Measurements from ENCODE around the gene ATP8A1.
"Not testable (repeated sequence)": the region's sequence is repeated elsewhere in the genome, so short reads cannot be mapped to it uniquely, and the experiment has no call there.

The ATP8A1 gene

DNA sequence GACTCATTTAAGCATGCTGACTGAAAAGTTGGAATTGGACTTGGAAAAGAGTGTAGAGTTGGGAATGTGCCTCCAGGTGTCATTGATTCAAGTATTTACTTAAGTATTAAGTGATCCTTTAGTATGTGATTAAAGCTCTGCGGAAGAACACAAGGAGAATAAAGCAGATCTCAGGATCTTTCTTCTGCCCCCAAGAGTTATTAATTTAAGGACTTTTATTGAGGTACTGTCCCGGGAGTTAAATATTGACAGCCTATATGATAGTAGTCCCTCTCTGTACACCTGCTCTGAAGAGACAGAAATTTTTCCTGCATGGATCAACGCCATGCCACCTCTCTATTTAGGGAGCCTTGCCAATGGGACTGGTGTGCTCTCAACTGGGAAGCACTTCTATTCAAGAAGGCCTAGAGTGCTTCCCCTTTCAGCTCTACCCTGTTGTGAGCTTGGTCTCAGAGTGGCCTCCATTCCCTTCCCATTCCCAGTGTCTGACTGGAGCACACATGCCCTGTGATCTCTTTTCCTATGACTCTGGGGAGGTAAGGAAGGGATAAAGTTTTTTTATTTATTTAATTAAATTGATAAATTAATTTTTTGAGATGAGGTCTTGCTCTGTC lies 183.7 kb downstream of the ATP8A1 start:
- no peaks in the 10 kb centered on the region for H3K36me3 ChIP-seq (ENCODE audit: control insufficient read depth, insufficient read depth, low read length)
- no peaks in the 10 kb centered on the region for H3K27me3 ChIP-seq (ENCODE audit: control insufficient read depth, insufficient read depth, low read length)
- H3K9ac ChIP-seq (ENCODE audit: low read depth, low read length): no peak overlapping the region
- H3K4me3 ChIP-seq (ENCODE audit: low read depth, low read length): no peak overlapping the region
- no peaks in the 10 kb centered on the region for H3K4me1 ChIP-seq (ENCODE audit: control insufficient read depth, insufficient read depth, low read length)
- H3K9me3 ChIP-seq (ENCODE audit: control insufficient read depth, insufficient read depth, low read length): no peaks in the 10 kb centered on the region

GRCh38 chr4:42471896-42472295 lies 185.0 kb downstream of the ATP8A1 start:
- Histone ChIP-seq H3K36me3 (ENCODE audit: control insufficient read depth, insufficient read depth, low read length) (no peaks in the 10 kb centered on the region), H3K27me3 (ENCODE audit: control insufficient read depth, insufficient read depth, low read length) (no peaks in the 10 kb centered on the region), H3K4me1 (ENCODE audit: control insufficient read depth, insufficient read depth, low read length) (no peaks in the 10 kb centered on the region), H3K4me3 (ENCODE audit: low read depth, low read length) (no peak overlapping the region), H3K9ac (ENCODE audit: low read depth, low read length) (no peak overlapping the region), H3K9me3 (ENCODE audit: control insufficient read depth, insufficient read depth, low read length) (no peaks in the 10 kb centered on the region)

DNA sequence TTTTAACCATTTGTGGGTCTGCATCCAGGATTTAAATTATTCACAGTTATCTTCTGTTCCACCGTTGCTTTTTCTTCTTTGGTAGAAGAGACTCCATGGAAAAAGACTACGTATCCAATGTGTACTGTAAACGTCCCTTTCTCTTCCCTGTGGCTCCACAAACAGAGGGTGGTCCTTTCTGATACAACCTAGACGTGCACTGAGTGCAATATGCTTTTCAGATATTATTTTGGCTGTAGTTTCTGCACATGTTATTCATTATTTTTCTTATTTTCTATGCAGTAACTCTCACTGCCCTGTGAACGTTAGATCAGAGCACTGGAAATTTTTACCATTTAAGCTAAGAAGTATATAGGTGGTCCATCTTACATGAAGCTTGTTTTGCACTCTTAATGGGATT lies 186.9 kb downstream of the ATP8A1 start:
- Histone ChIP-seq H3K4me1 (ENCODE audit: control insufficient read depth, insufficient read depth, low read length) (no peaks in the 10 kb centered on the region), H3K4me3 (ENCODE audit: low read depth, low read length) (no peak overlapping the region), H3K27me3 (ENCODE audit: control insufficient read depth, insufficient read depth, low read length) (no peaks in the 10 kb centered on the region), H3K9me3 (ENCODE audit: control insufficient read depth, insufficient read depth, low read length) (no peaks in the 10 kb centered on the region), H3K9ac (ENCODE audit: low read depth, low read length) (no peak overlapping the region), H3K36me3 (ENCODE audit: control insufficient read depth, insufficient read depth, low read length) (no peaks in the 10 kb centered on the region)

DNA sequence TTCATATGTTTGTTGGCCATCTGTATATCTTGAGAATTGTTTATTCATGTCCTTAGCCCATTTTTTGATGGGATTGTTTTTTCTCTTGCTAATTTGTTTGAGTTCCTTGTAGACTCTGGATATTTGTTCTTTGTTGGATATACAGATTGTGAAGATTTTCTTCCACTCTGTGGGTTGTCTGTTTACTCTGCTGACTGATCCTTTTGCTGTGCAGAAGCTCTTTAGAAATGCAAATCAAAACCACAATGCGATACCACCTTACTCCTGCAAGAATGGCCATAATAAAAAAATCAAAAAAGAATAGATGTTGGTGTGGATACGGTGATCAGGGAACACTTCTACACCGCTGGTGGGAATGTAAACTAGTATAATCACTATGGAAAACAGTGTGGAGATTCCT lies 189.1 kb downstream of the ATP8A1 start:
- H3K4me1 ChIP-seq (ENCODE audit: control insufficient read depth, insufficient read depth, low read length); H3K27me3 ChIP-seq (ENCODE audit: control insufficient read depth, insufficient read depth, low read length); H3K9me3 ChIP-seq (ENCODE audit: control insufficient read depth, insufficient read depth, low read length); H3K9ac ChIP-seq (ENCODE audit: low read depth, low read length); H3K36me3 ChIP-seq (ENCODE audit: control insufficient read depth, insufficient read depth, low read length); H3K4me3 ChIP-seq (ENCODE audit: low read depth, low read length): not testable (repeated sequence)

GRCh38 chr4:42466273-42466844 lies 190.5 kb downstream of the ATP8A1 start:
- H3K9ac ChIP-seq (ENCODE audit: low read depth, low read length): no peak overlapping the region
- H3K9me3 ChIP-seq (ENCODE audit: control insufficient read depth, insufficient read depth, low read length): no peaks in the 10 kb centered on the region
- no peaks in the 10 kb centered on the region for H3K36me3 ChIP-seq (ENCODE audit: control insufficient read depth, insufficient read depth, low read length)
- no peak overlapping the region for H3K4me3 ChIP-seq (ENCODE audit: low read depth, low read length)
- H3K4me1 ChIP-seq (ENCODE audit: control insufficient read depth, insufficient read depth, low read length): no peaks in the 10 kb centered on the region
- no peaks in the 10 kb centered on the region for H3K27me3 ChIP-seq (ENCODE audit: control insufficient read depth, insufficient read depth, low read length)

- Histone ChIP-seq H3K36me3 (ENCODE audit: control insufficient read depth, insufficient read depth, low read length) (no peaks in the 10 kb centered on the region), H3K4me3 (ENCODE audit: low read depth, low read length) (no peak overlapping the region)
These were observed 192.3 kb downstream of the ATP8A1 start for GRCh38 chr4:42464550-42465094.

GRCh38 chr4:42461216-42461615 lies 195.7 kb downstream of the ATP8A1 start:
- H3K4me3 ChIP-seq (ENCODE audit: low read depth, low read length); H3K27me3 ChIP-seq (ENCODE audit: control insufficient read depth, insufficient read depth, low read length); H3K36me3 ChIP-seq (ENCODE audit: control insufficient read depth, insufficient read depth, low read length); H3K9me3 ChIP-seq (ENCODE audit: control insufficient read depth, insufficient read depth, low read length); H3K4me1 ChIP-seq (ENCODE audit: control insufficient read depth, insufficient read depth, low read length); H3K9ac ChIP-seq (ENCODE audit: low read depth, low read length): not testable (repeated sequence)

More at GRCh38 chr4:42464550-42465094, 192.3 kb downstream of the ATP8A1 start:
- H3K4me1 ChIP-seq (ENCODE audit: control insufficient read depth, insufficient read depth, low read length): no peaks in the 10 kb centered on the region
- no peak overlapping the region for H3K9ac ChIP-seq (ENCODE audit: low read depth, low read length)
- H3K27me3 ChIP-seq (ENCODE audit: control insufficient read depth, insufficient read depth, low read length): no peaks in the 10 kb centered on the region
- H3K9me3 ChIP-seq (ENCODE audit: control insufficient read depth, insufficient read depth, low read length): no peaks in the 10 kb centered on the region

DNA sequence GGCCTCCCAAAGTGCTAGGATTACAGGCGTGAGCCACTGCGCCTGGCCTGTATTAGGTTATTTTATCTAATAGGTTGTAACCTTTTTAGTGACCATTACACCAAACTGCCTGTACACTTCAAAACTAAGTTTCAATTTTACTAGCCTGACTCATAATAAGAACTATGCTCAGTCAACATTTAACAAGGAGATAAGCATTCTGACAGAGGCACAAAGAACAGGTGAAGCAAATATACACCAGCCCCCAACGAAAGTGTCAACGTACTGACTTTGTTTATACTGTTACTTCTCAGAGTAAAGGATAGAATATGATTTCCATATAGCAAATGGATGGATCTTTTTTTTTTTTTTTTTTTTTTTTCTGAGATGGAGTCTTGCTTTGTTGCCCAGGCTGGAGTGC lies 196.9 kb downstream of the ATP8A1 start:
- H3K9ac ChIP-seq (ENCODE audit: low read depth, low read length): no peak overlapping the region
- no peaks in the 10 kb centered on the region for H3K9me3 ChIP-seq (ENCODE audit: control insufficient read depth, insufficient read depth, low read length)
- H3K4me1 ChIP-seq (ENCODE audit: control insufficient read depth, insufficient read depth, low read length): no peaks in the 10 kb centered on the region
- no peaks in the 10 kb centered on the region for H3K36me3 ChIP-seq (ENCODE audit: control insufficient read depth, insufficient read depth, low read length)
- H3K27me3 ChIP-seq (ENCODE audit: control insufficient read depth, insufficient read depth, low read length): no peaks in the 10 kb centered on the region
- no peak overlapping the region for H3K4me3 ChIP-seq (ENCODE audit: low read depth, low read length)

DNA sequence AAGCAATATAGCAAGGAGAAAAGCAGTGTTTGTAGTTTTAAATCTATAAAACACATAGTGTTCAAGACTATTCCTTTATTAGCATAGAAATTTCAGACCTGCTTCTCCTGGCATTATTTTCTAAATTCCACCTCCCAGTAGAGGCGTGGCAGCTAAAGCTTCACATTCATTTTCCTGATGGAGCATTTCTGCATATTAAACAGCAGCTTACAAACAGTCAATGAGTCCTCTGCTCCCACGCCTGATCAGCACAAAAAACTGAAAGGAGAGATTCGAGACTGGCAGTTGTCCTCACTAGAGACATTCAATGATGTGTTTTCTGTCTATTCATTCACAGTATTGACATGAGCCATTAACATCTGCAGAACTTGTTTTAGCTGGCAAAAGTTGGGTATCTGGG lies 198.2 kb downstream of the ATP8A1 start:
- Histone ChIP-seq H3K9ac (ENCODE audit: low read depth, low read length) (no peak overlapping the region), H3K27me3 (ENCODE audit: control insufficient read depth, insufficient read depth, low read length) (no peaks in the 10 kb centered on the region), H3K36me3 (ENCODE audit: control insufficient read depth, insufficient read depth, low read length) (no peaks in the 10 kb centered on the region), H3K4me1 (ENCODE audit: control insufficient read depth, insufficient read depth, low read length) (no peaks in the 10 kb centered on the region), H3K9me3 (ENCODE audit: control insufficient read depth, insufficient read depth, low read length) (no peaks in the 10 kb centered on the region), H3K4me3 (ENCODE audit: low read depth, low read length) (no peak overlapping the region)

DNA sequence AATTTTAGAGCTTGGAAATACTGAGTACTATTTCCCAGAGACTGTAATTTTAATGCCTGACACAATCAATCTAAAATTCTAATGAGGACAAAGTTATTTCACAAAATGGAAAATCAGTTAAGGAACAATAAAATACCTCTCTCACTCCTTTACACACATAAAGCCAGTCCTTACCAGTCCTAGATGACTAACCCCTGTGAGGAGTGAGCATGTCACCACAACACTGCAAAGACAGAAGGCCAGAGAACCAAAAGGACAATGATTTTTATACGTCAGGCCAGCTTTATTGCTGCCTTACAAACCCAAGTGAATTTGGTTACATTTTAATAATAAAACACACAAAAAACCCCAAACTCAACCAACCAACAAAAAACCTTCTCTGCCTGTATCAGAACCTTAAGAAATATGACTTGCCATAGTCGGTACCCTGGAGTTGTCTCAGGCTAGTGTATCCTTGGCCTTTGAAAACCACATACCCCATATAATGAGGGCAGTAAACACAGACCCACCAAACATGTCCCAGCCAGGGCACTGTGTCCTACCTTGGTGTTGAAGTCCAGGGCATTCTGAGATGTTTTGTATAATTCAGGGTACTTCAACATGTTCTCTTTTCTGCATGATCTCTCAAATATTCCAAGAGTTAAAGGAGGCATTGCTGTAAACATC lies 202.0 kb downstream of the ATP8A1 start:
- Histone ChIP-seq H3K9me3 (ENCODE audit: control insufficient read depth, insufficient read depth, low read length) (no peaks in the 10 kb centered on the region), H3K4me1 (ENCODE audit: control insufficient read depth, insufficient read depth, low read length) (peaks cover 6% of the 10 kb centered on the region), H3K36me3 (ENCODE audit: control insufficient read depth, insufficient read depth, low read length) (no peaks in the 10 kb centered on the region), H3K27me3 (ENCODE audit: control insufficient read depth, insufficient read depth, low read length) (no peaks in the 10 kb centered on the region), H3K4me3 (ENCODE audit: low read depth, low read length) (no peak overlapping the region), H3K9ac (ENCODE audit: low read depth, low read length) (no peak overlapping the region)

DNA sequence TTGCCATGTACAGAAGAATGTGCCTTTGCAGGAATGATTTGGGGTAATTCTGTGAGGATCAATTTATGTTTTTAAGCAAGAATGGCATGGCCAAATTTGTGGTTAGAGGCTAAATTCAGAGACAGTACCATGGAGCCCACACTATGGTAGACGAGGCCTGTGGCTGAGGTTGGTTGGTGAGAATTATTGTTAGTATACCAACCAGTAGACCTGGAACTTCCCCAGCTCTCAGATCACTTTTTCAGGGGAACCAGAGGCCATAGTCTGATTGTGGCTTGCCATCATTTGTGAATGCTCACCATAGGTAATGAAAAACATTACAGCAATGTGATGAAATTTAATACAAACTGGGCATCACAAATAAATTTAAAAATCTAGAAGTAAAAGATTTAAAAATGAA lies 203.3 kb downstream of the ATP8A1 start:
- H3K4me1 ChIP-seq (ENCODE audit: control insufficient read depth, insufficient read depth, low read length): peaks cover 6% of the 10 kb centered on the region
- H3K27me3 ChIP-seq (ENCODE audit: control insufficient read depth, insufficient read depth, low read length): no peaks in the 10 kb centered on the region
- no peak overlapping the region for H3K4me3 ChIP-seq (ENCODE audit: low read depth, low read length)
- no peak overlapping the region for H3K9ac ChIP-seq (ENCODE audit: low read depth, low read length)
- no peaks in the 10 kb centered on the region for H3K9me3 ChIP-seq (ENCODE audit: control insufficient read depth, insufficient read depth, low read length)
- no peaks in the 10 kb centered on the region for H3K36me3 ChIP-seq (ENCODE audit: control insufficient read depth, insufficient read depth, low read length)

- Histone ChIP-seq H3K27me3 (ENCODE audit: control insufficient read depth, insufficient read depth, low read length) (no peaks in the 10 kb centered on the region), H3K4me3 (ENCODE audit: low read depth, low read length) (no peak overlapping the region), H3K9me3 (ENCODE audit: control insufficient read depth, insufficient read depth, low read length) (no peaks in the 10 kb centered on the region), H3K9ac (ENCODE audit: low read depth, low read length) (no peak overlapping the region), H3K4me1 (ENCODE audit: control insufficient read depth, insufficient read depth, low read length) (peaks cover 6% of the 10 kb centered on the region), H3K36me3 (ENCODE audit: control insufficient read depth, insufficient read depth, low read length) (no peaks in the 10 kb centered on the region)
These were observed 204.1 kb downstream of the ATP8A1 start for GRCh38 chr4:42452823-42453222.

Measured in iPS-15b (cell line).